HEK293 (cell line): Measurements from ENCODE around the gene NPC1.

Experiments
- ZNF830 ChIP-seq: fragments of 450-650 bp; IDR thresholded peaks from 2 replicates; pipeline ENCODE4 v1.5.0; 2018; ENCODE audit warnings: missing biosample characterization, missing genetic modification characterization, low read depth, mild to moderate bottlenecking, moderate library complexity
- TF ChIP-seq, protein P1 (sequence below): fragments of 450-650 bp; formaldehyde crosslinking; IDR thresholded peaks from 2 replicates; pipeline ENCODE4 v1.5.1; 2017; ENCODE audit warnings: missing biosample characterization, missing genetic modification characterization
- TF ChIP-seq, protein P2 (sequence below): fragments of 450-650 bp; IDR thresholded peaks from 2 replicates; pipeline ENCODE4 v1.5.1; 2018; ENCODE audit warnings: missing biosample characterization, missing genetic modification characterization
- TF ChIP-seq, protein P3 (sequence below): fragments of 450-650 bp; formaldehyde crosslinking; IDR thresholded peaks from 2 replicates; pipeline ENCODE4 v1.5.1; 2016; ENCODE audit warnings: missing biosample characterization, missing genetic modification characterization

DNA sequence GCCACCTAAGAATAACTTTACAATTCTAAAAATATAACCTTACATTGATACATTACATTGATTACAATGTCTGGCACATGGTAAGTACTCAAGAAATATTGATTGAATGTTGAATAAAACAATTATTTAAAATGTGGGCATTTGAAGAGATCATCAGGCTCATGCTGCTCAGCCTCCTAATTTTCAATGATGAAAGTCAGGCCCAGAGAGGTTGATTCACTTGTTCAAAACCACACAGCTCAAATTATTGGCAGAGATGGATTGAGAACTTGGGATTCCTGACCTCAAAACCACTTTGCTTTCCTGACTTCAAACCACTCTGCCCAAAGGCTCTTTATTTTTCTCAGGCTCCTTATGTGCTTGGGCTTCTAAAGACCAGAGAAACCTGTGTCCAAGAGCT lies 41.7 kb upstream of the NPC1 start:
- TF ChIP-seq, protein P1, sequence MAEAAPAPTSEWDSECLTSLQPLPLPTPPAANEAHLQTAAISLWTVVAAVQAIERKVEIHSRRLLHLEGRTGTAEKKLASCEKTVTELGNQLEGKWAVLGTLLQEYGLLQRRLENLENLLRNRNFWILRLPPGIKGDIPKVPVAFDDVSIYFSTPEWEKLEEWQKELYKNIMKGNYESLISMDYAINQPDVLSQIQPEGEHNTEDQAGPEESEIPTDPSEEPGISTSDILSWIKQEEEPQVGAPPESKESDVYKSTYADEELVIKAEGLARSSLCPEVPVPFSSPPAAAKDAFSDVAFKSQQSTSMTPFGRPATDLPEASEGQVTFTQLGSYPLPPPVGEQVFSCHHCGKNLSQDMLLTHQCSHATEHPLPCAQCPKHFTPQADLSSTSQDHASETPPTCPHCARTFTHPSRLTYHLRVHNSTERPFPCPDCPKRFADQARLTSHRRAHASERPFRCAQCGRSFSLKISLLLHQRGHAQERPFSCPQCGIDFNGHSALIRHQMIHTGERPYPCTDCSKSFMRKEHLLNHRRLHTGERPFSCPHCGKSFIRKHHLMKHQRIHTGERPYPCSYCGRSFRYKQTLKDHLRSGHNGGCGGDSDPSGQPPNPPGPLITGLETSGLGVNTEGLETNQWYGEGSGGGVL (tag by site-specific recombination): no peak
- TF ChIP-seq, protein P2, sequence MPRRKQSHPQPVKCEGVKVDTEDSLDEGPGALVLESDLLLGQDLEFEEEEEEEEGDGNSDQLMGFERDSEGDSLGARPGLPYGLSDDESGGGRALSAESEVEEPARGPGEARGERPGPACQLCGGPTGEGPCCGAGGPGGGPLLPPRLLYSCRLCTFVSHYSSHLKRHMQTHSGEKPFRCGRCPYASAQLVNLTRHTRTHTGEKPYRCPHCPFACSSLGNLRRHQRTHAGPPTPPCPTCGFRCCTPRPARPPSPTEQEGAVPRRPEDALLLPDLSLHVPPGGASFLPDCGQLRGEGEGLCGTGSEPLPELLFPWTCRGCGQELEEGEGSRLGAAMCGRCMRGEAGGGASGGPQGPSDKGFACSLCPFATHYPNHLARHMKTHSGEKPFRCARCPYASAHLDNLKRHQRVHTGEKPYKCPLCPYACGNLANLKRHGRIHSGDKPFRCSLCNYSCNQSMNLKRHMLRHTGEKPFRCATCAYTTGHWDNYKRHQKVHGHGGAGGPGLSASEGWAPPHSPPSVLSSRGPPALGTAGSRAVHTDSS (tag by site-specific recombination): no peak; the same call in 1 of the 2 replicates
- TF ChIP-seq ZNF830 (tag by site-specific recombination): no peak
- TF ChIP-seq, protein P3, sequence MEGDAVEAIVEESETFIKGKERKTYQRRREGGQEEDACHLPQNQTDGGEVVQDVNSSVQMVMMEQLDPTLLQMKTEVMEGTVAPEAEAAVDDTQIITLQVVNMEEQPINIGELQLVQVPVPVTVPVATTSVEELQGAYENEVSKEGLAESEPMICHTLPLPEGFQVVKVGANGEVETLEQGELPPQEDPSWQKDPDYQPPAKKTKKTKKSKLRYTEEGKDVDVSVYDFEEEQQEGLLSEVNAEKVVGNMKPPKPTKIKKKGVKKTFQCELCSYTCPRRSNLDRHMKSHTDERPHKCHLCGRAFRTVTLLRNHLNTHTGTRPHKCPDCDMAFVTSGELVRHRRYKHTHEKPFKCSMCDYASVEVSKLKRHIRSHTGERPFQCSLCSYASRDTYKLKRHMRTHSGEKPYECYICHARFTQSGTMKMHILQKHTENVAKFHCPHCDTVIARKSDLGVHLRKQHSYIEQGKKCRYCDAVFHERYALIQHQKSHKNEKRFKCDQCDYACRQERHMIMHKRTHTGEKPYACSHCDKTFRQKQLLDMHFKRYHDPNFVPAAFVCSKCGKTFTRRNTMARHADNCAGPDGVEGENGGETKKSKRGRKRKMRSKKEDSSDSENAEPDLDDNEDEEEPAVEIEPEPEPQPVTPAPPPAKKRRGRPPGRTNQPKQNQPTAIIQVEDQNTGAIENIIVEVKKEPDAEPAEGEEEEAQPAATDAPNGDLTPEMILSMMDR (tag by site-specific recombination): no peak
